ENCODE results near the gene ZNF750.

The ZNF750 gene

GRCh38 chr17:82863383-82863940 is 23.6 kb upstream of the ZNF750 start:
- no peak for DNase-seq (ENCODE audit: low read depth)
- no peak overlapping the region for H3K4me3 ChIP-seq (ENCODE audit: low read length)
- no peak for TF ChIP-seq CTCF (IDR thresholded peaks at IDR 0.05; ENCODE audit: insufficient read depth, low read depth, low read length, missing control alignments)

DNA sequence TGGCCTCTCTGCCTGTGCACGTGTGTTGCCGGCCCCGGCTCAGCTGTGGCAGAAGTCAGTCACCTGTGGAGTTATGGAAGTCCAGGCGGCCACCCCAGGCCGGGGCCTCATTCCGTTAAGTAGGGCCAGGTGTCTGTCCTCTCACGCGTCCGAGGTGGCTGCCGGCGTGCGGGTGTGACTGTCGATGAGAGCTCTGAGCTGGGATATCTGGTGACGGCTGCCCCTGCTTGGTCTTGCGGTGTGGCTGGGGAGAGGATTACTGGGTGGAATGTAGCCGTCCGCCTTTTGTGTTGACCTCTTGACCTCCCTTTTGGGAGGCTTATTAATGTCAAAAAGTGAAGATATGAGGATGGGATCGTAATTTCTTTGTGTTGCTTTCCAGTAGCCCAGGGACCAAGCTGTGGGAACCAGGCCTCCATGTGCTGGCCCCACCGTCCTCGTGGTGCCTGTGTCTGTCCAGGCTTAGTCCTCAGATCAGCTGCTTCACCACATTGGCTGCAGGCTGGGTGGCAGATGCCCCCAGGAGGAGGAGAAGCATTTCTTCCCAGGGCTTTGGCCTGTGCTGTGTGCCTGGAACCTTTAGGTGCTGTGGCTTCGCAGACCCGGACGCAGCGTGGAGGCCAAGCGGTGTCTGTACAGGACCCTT is 23.0 kb upstream of the ZNF750 start:
- DNase-seq (ENCODE audit: low read depth) = no peak
- H3K4me3 ChIP-seq (ENCODE audit: low read length) = no peak overlapping the region
- no peak for TF ChIP-seq CTCF (IDR thresholded peaks at IDR 0.05; ENCODE audit: insufficient read depth, low read depth, low read length, missing control alignments)

DNA sequence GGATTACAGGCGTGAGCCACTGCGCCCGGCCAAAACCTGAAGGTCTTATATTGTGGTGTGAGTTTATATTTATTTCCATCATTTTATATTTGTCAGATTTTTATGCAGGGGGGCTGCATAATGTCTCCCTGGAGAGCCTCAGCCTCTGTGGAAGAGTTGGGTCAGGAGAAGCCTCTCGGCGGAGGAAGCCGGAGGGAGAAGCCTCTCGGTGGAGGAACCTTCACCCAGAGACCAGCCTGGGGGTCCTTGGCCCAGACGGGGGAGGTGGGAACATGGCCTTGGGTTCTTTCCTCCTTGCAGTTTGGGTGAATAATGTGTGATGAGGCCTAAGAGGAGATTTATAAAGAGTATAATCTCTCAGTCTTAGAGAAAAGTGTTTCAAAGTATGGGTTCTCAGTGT is 22.4 kb upstream of the ZNF750 start:
- no peak overlapping the region for H3K4me3 ChIP-seq (ENCODE audit: low read length)
- DNase-seq (ENCODE audit: low read depth) = no peak
- TF ChIP-seq CTCF (IDR thresholded peaks at IDR 0.05; ENCODE audit: insufficient read depth, low read depth, low read length, missing control alignments) = no peak

- no peak overlapping the region for H3K4me3 ChIP-seq (ENCODE audit: low read length)
- no peak for TF ChIP-seq CTCF (IDR thresholded peaks at IDR 0.05; ENCODE audit: insufficient read depth, low read depth, low read length, missing control alignments)
- no peak for DNase-seq (ENCODE audit: low read depth)
Observed at GRCh38 chr17:82861393-82861775, 21.6 kb upstream of the ZNF750 start.

GRCh38 chr17:82860606-82861392 is 21.0 kb upstream of the ZNF750 start:
- no peak for TF ChIP-seq CTCF (IDR thresholded peaks at IDR 0.05; ENCODE audit: insufficient read depth, low read depth, low read length, missing control alignments)
- no peak for DNase-seq (ENCODE audit: low read depth)

GRCh38 chr17:82859431-82860403 is 19.9 kb upstream of the ZNF750 start:
- TF ChIP-seq CTCF (IDR thresholded peaks at IDR 0.05; ENCODE audit: insufficient read depth, low read depth, low read length, missing control alignments) = no peak
- peak; percentile 68 for DNase-seq (ENCODE audit: low read depth)
- H3K4me3 ChIP-seq (ENCODE audit: low read length) = no peak overlapping the region

More at GRCh38 chr17:82860606-82861392, 21.0 kb upstream of the ZNF750 start:
- H3K4me3 ChIP-seq (ENCODE audit: low read length) = no peak overlapping the region
